ENCODE results near the gene ISLR2.
"Not testable (repeated sequence)": the region's sequence is repeated elsewhere in the genome, so short reads cannot be mapped to it uniquely, and the experiment has no call there.

ISLR2 gene

GRCh38 chr15:74157868-74158827 is 27.8 kb downstream of the ISLR2 start:
- no peak for DNase-seq (ENCODE audit: low read depth)

- DNase-seq (ENCODE audit: low read depth): no peak
These were observed 28.7 kb downstream of the ISLR2 start for GRCh38 chr15:74158855-74159650.

GRCh38 chr15:74159773-74160172 is 29.4 kb downstream of the ISLR2 start:
- DNase-seq (ENCODE audit: low read depth): no peak

- DNase-seq (ENCODE audit: low read depth): not testable (repeated sequence)
These were observed 30.0 kb downstream of the ISLR2 start for GRCh38 chr15:74160390-74160789.

- DNase-seq (ENCODE audit: low read depth): not testable (repeated sequence)
These were observed 31.8 kb downstream of the ISLR2 start for GRCh38 chr15:74162195-74162536.

GRCh38 chr15:74165461-74165860 is 35.1 kb downstream of the ISLR2 start:
- no peak for DNase-seq (ENCODE audit: low read depth)

- DNase-seq (ENCODE audit: low read depth): no peak
These were observed 37.5 kb downstream of the ISLR2 start for GRCh38 chr15:74167891-74168331.

- no peak for DNase-seq (ENCODE audit: low read depth)
These were observed 38.3 kb downstream of the ISLR2 start for GRCh38 chr15:74168711-74169126.

- no peak for DNase-seq (ENCODE audit: low read depth)
These were observed 39.9 kb downstream of the ISLR2 start for GRCh38 chr15:74170071-74170844.

- DNase-seq (ENCODE audit: low read depth): no peak
These were observed 40.6 kb downstream of the ISLR2 start for GRCh38 chr15:74170875-74171578.

GRCh38 chr15:74171965-74172541 is 41.7 kb downstream of the ISLR2 start:
- no peak for DNase-seq (ENCODE audit: low read depth)

GRCh38 chr15:74172701-74173379 is 42.5 kb downstream of the ISLR2 start:
- no peak for DNase-seq (ENCODE audit: low read depth)

- DNase-seq (ENCODE audit: low read depth): no peak
These were observed 43.2 kb downstream of the ISLR2 start, which contains the start of gene ISLR for GRCh38 chr15:74173380-74174218. ISLR (plus strand) TSS chr15:74173710; CDS start chr15:74174859, 1,149 bp downstream.

GRCh38 chr15:74174219-74174957 is 44.0 kb downstream of the ISLR2 start:
- DNase-seq (ENCODE audit: low read depth): no peak

GRCh38 chr15:74174958-74175253 is 44.5 kb downstream of the ISLR2 start:
- DNase-seq (ENCODE audit: low read depth): no peak

GRCh38 chr15:74175271-74176191 is 45.1 kb downstream of the ISLR2 start:
- DNase-seq (ENCODE audit: low read depth): no peak

GRCh38 chr15:74176262-74177214 is 46.2 kb downstream of the ISLR2 start:
- DNase-seq (ENCODE audit: low read depth): no peak
